Caco-2 (cell line): ENCODE measurements around the gene BAIAP3. TPM values are rescaled to one million over a fixed set of nuclear protein-coding genes. Genes with fewer than 3 reads are reported as not detected.

Experiments used
- BruUV-seq: library from RNA; stranded (reverse); fragments of 400-500 nt; replicated peaks from 2 replicates; lab custom pipeline; 2021; lab: Mats Ljungman, UMichigan
- CTCF ChIA-PET: fragments of 300-600 bp; sonication (Branson Sonifier 250); formaldehyde crosslinking; loops from one replicate; lab custom pipeline; 2022; ENCODE audit warnings: antibody characterized with exemption; lab: Charles Lee
- POLR2A ChIA-PET: fragments of 300-600 bp; sonication (Branson Sonifier 250); formaldehyde crosslinking; loops from one replicate; lab custom pipeline; 2022; ENCODE audit warnings: antibody characterized with exemption; lab: Charles Lee
- DNase-seq, 2 experiments: peaks; one replicate each; pipeline versions ENCODE4 v3.0.0 to v3.0.0-alpha.2; 2020 to 2022
- H3K27me3 ChIP-seq: replicated peaks from 2 replicates; pipeline ENCODE4 v1.6.0; 2011; ENCODE audit warnings: low read length; ENCODE audit not compliant: control insufficient read depth, insufficient read depth
- H3K36me3 ChIP-seq: 2 replicates; pipeline ENCODE4 v1.5.1; 2011; ENCODE audit warnings: low read length; ENCODE audit not compliant: control insufficient read depth, insufficient read depth
- H3K4me1 ChIP-seq: fragments of 250-450 bp; sonication (Bioruptor Pico); 2 replicates; pipeline ENCODE4 v1.5.1; 2020; ENCODE audit warnings: mild to moderate bottlenecking
- H3K4me3 ChIP-seq: 2 replicates; pipeline ENCODE4 v1.5.1; 2011; ENCODE audit warnings: low read depth, mild to moderate bottlenecking, control low read depth, low read length
- H3K9me3 ChIP-seq: fragments of 250-450 bp; sonication (Bioruptor Pico); 2 replicates; pipeline ENCODE4 v1.5.1; 2020; ENCODE audit warnings: mild to moderate bottlenecking, moderate library complexity
- H3K27ac Mint-ChIP-seq: one replicate; pipeline ENCODE4 v1.8.0; 2022; ENCODE audit warnings: mixed read lengths; ENCODE audit not compliant: unreplicated experiment
- H3K27me3 Mint-ChIP-seq: one replicate; pipeline ENCODE4 v1.8.0; 2022; ENCODE audit warnings: mixed read lengths; ENCODE audit not compliant: insufficient read depth, unreplicated experiment
- H3K36me3 Mint-ChIP-seq: one replicate; pipeline ENCODE4 v1.8.0; 2022; ENCODE audit warnings: mild to moderate bottlenecking, mixed read lengths; ENCODE audit not compliant: insufficient read depth, unreplicated experiment
- H3K4me1 Mint-ChIP-seq: one replicate; pipeline ENCODE4 v1.8.0; 2022; ENCODE audit warnings: low read depth, mixed read lengths; ENCODE audit not compliant: unreplicated experiment
- H3K4me3 Mint-ChIP-seq: one replicate; pipeline ENCODE4 v1.8.0; 2022; ENCODE audit warnings: mild to moderate bottlenecking, moderate library complexity, mixed read lengths; ENCODE audit not compliant: unreplicated experiment
- H3K9me3 Mint-ChIP-seq: one replicate; pipeline ENCODE4 v1.8.0; 2022; ENCODE audit warnings: mixed read lengths; ENCODE audit not compliant: unreplicated experiment
- intact Hi-C: fragments of 100-400 bp; cut with micrococcal nuclease; formaldehyde crosslinking; loops from one replicate; pipeline ENCODE4 v1.10.0; 2022; ENCODE audit not compliant: unreplicated experiment
- total RNA-seq: library from RNA; stranded (reverse); gene quantifications from 2 replicates; pipeline ENCODE4 v1.2.3, GENCODE V29; 2022
- TF ChIP-seq, protein P1 (sequence below), 2 experiments: fragments of 200-600 bp in 1 of 2; IDR thresholded peaks; 1 replicate in 1 of 2; 2 replicates in 1 of 2; pipeline versions ENCODE4 v1.5.1 to v1.8.0; 2011 to 2022; ENCODE audit warnings: antibody characterized with exemption in 1 of 2, control low read depth in 1 of 2, inconsistent platforms in 1 of 2, low read depth in 1 of 2, low read length in 1 of 2, mild to moderate bottlenecking in 1 of 2, moderate library complexity in 1 of 2; ENCODE audit not compliant: insufficient read depth in 1 of 2, severe bottlenecking in 1 of 2, unreplicated experiment in 1 of 2

The BAIAP3 gene
- total RNA-seq, 1 experiment from 2014 or later: 5.0 TPM

DNA sequence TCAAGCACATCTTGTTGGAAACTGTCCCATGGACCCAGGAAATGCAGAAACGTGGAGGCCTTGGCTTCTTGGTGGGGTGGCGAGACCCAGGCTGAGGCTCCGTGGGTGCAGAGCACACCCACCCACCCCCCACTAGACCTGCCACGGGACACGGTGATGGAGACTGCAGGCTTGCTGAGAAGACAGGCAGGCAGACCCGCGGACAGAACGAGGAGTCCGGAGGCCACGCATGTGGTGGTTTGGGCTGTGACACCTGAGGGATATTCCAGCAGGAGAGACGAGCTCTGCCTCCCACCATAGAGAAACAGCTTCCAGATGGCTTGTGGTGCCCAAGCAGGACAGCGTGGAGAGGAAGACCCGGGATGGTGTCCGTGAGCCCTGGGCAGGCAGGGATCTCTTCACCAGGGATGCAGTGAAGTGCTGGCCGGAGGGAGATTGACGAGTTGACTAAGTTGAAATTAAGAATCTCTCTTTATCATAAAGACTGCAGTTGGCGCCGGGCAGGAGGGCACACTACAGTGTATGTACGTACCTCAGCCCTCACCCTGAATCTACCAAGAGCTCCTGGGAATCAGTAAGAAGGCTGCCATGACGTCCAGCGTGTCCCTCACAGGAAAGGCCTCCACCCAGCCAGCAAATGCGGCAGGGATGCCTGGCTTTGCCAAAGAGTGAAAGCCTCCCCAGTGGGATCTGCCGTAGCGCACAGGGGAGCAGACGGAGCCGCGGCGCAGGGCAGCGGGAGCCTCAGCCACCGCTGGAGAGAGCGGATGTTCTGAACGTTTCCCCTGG lies 15.8 kb upstream of the BAIAP3 start:
- CTCF ChIA-PET: no interaction called here
- TF ChIP-seq, protein P1, sequence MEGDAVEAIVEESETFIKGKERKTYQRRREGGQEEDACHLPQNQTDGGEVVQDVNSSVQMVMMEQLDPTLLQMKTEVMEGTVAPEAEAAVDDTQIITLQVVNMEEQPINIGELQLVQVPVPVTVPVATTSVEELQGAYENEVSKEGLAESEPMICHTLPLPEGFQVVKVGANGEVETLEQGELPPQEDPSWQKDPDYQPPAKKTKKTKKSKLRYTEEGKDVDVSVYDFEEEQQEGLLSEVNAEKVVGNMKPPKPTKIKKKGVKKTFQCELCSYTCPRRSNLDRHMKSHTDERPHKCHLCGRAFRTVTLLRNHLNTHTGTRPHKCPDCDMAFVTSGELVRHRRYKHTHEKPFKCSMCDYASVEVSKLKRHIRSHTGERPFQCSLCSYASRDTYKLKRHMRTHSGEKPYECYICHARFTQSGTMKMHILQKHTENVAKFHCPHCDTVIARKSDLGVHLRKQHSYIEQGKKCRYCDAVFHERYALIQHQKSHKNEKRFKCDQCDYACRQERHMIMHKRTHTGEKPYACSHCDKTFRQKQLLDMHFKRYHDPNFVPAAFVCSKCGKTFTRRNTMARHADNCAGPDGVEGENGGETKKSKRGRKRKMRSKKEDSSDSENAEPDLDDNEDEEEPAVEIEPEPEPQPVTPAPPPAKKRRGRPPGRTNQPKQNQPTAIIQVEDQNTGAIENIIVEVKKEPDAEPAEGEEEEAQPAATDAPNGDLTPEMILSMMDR (IDR thresholded peaks at IDR 0.05; ENCODE audit: insufficient read depth in 1 of 2, low read depth in 1 of 2, low read length in 1 of 2, severe bottlenecking in 1 of 2, unreplicated experiment in 1 of 2): no peak
- Mint-ChIP-seq H3K4me1 (no peaks in the 10 kb centered on the region), H3K27me3 (no peaks in the 10 kb centered on the region), H3K9me3 (no peaks in the 10 kb centered on the region), H3K4me3 (no peak overlapping the region), H3K36me3 (peaks cover 71% of the 10 kb centered on the region), H3K27ac (no peak overlapping the region)
- Histone ChIP-seq H3K4me3 (no peak overlapping the region), H3K36me3 (peaks cover 7% of the 10 kb centered on the region), H3K4me1 (no peaks in the 10 kb centered on the region), H3K9me3 (no peaks in the 10 kb centered on the region), H3K27me3 (no peaks in the 10 kb centered on the region)
- no peak for DNase-seq
- no TSS peak for BruUV-seq
- POLR2A ChIA-PET: interaction anchor here (0.6 kb wide), 1 partner anchor 25 kb away, joined by 3 read pairs; no protein-coding TSS in a partner anchor
- intact Hi-C loops: no loop called here

DNA sequence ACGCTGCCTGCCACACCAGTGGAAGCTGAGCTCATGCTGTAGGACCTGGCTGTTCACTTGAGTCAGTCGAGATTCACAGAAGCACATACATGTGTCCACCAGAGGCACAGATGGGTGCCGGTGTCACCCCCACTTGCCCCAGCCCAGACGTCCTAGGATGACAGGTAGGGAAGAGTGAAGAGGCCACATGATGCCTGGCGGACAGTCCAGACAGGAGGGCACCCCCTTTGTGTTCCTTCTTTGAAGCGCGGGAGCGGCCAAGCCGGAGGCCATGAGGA lies 15.2 kb upstream of the BAIAP3 start:
- Histone ChIP-seq H3K4me1 (no peaks in the 10 kb centered on the region), H3K27me3 (no peaks in the 10 kb centered on the region), H3K36me3 (peaks cover 7% of the 10 kb centered on the region), H3K4me3 (no peak overlapping the region), H3K9me3 (no peaks in the 10 kb centered on the region)
- intact Hi-C loops: no loop called here
- Mint-ChIP-seq H3K9me3 (no peaks in the 10 kb centered on the region), H3K4me1 (no peaks in the 10 kb centered on the region), H3K27ac (peak overlapping the region; percentile 51), H3K27me3 (no peaks in the 10 kb centered on the region), H3K4me3 (no peak overlapping the region), H3K36me3 (peaks cover 68% of the 10 kb centered on the region)
- BruUV-seq: no TSS peak
- ChIA-PET POLR2A (no interaction called here), CTCF (no interaction called here)
- no peak for DNase-seq
- TF ChIP-seq, protein P1 (IDR thresholded peaks at IDR 0.05; ENCODE audit: insufficient read depth in 1 of 2, low read depth in 1 of 2, low read length in 1 of 2, severe bottlenecking in 1 of 2, unreplicated experiment in 1 of 2): no peak

DNA sequence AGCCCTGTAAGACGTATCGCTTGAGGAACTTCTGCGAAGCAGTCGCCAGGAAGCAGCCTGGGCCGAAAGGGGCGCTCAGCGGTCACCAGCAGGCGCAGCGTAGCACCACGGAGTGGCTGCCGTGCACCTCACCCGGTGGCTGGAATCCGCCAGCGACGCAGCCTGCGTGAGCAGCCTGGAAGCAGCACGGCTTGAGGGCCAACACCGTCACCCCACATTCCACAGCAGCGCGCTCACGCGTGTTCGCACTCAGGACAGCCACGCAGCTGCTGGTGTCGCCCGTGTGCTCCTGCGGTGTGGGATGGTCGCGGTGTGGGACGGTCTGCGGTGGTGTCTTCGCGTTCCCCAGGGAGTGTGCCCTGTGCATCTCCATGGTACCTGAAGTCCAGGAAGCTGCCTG lies 14.4 kb upstream of the BAIAP3 start:
- CTCF ChIA-PET: no interaction called here
- no peaks in the 10 kb centered on the region for H3K4me1 ChIP-seq
- peaks cover 7% of the 10 kb centered on the region for H3K36me3 ChIP-seq
- Mint-ChIP-seq H3K9me3 (no peaks in the 10 kb centered on the region), H3K27me3 (no peaks in the 10 kb centered on the region), H3K4me3 (no peak overlapping the region), H3K4me1 (no peaks in the 10 kb centered on the region), H3K36me3 (peaks cover 70% of the 10 kb centered on the region), H3K27ac (no peak overlapping the region)
- TF ChIP-seq, protein P1 (IDR thresholded peaks at IDR 0.05; ENCODE audit: insufficient read depth in 1 of 2, low read depth in 1 of 2, low read length in 1 of 2, severe bottlenecking in 1 of 2, unreplicated experiment in 1 of 2): no peak
- no peaks in the 10 kb centered on the region for H3K9me3 ChIP-seq
- no peaks in the 10 kb centered on the region for H3K27me3 ChIP-seq
- intact Hi-C loops: no loop called here
- POLR2A ChIA-PET: no interaction called here
- no TSS peak for BruUV-seq
- DNase-seq: no peak
- no peak overlapping the region for H3K4me3 ChIP-seq
